ENCODE measurements around the gene ITGB6. TPM values are rescaled to one million over a fixed set of nuclear protein-coding genes. Genes with fewer than 3 reads are reported as not detected.

ITGB6 gene
- total and polyA plus RNA-seq, 7 experiments from 2014 or later, result not detected

- H3K27ac ChIP-seq (ENCODE audit: low read depth, low read length), result no peak overlapping the region
- H3K4me1 ChIP-seq (ENCODE audit: control insufficient read depth in 2 of 2, insufficient read depth in 2 of 2, low read length in 2 of 2), result no peaks in the 10 kb centered on the region
- no peaks in the 10 kb centered on the region for H3K9me3 ChIP-seq (ENCODE audit: control insufficient read depth in 2 of 3, low read length in 3 of 3)
- H3K27me3 ChIP-seq (ENCODE audit: control insufficient read depth in 2 of 2, insufficient read depth in 2 of 2, low read length in 2 of 2), result no peaks in the 10 kb centered on the region
- DNase-seq (no peak), ATAC-seq (no peak)
- H3K27ac Mint-ChIP-seq, result no peak overlapping the region
- ChIA-PET POLR2A (no interaction called here), CTCF (interaction anchor here (3.3 kb wide), 1 partner anchor 885 kb away, joined by 30 read pairs; no protein-coding TSS in a partner anchor)
- intact Hi-C loops (cut with micrococcal nuclease), result no loop called here
- no peaks in the 10 kb centered on the region for H3K4me1 Mint-ChIP-seq
- peaks cover 0 to 16% (median 4%) of the 10 kb centered on the region in 5 donors for H3K27me3 Mint-ChIP-seq
- no peak overlapping the region for H3K4me3 Mint-ChIP-seq
- no peaks in the 10 kb centered on the region for H3K36me3 Mint-ChIP-seq
- no peaks in the 10 kb centered on the region for H3K36me3 ChIP-seq (ENCODE audit: control insufficient read depth in 2 of 3, insufficient read depth in 3 of 3, low read length in 3 of 3)
- H3K4me3 ChIP-seq (ENCODE audit: low read length), result no peak overlapping the region
- H3K9me3 Mint-ChIP-seq, result no peaks in the 10 kb centered on the region
Measured at GRCh38 chr2:160108646-160109045, 91.4 kb downstream of the ITGB6 start.

GRCh38 chr2:160105366-160105765, 94.7 kb downstream of the ITGB6 start:
- Mint-ChIP-seq H3K4me1 (no peaks in the 10 kb centered on the region), H3K9me3 (no peaks in the 10 kb centered on the region), H3K27ac (no peak overlapping the region), H3K36me3 (no peaks in the 10 kb centered on the region), H3K27me3 (peaks cover 0 to 10% (median 8%) of the 10 kb centered on the region in 5 donors), H3K4me3 (no peak overlapping the region)
- intact Hi-C loops (cut with micrococcal nuclease), result no loop called here
- no peak for DNase-seq
- ATAC-seq, result no peak
- no peaks in the 10 kb centered on the region for H3K9me3 ChIP-seq (ENCODE audit: control insufficient read depth in 2 of 3, low read length in 3 of 3)
- ChIA-PET POLR2A (no interaction called here), CTCF (no interaction called here)
- no peaks in the 10 kb centered on the region for H3K4me1 ChIP-seq (ENCODE audit: control insufficient read depth in 2 of 2, insufficient read depth in 2 of 2, low read length in 2 of 2)
- no peaks in the 10 kb centered on the region for H3K36me3 ChIP-seq (ENCODE audit: control insufficient read depth in 2 of 3, insufficient read depth in 3 of 3, low read length in 3 of 3)
- no peak overlapping the region for H3K4me3 ChIP-seq (ENCODE audit: low read length)
- no peak overlapping the region for H3K27ac ChIP-seq (ENCODE audit: low read depth, low read length)
- H3K27me3 ChIP-seq (ENCODE audit: control insufficient read depth in 2 of 2, insufficient read depth in 2 of 2, low read length in 2 of 2), result no peaks in the 10 kb centered on the region

GRCh38 chr2:160104115-160104514, 96.0 kb downstream of the ITGB6 start:
- no peak for DNase-seq
- Histone ChIP-seq H3K9me3 (ENCODE audit: control insufficient read depth in 2 of 3, low read length in 3 of 3) (no peaks in the 10 kb centered on the region), H3K27ac (ENCODE audit: low read depth, low read length) (no peak overlapping the region), H3K36me3 (ENCODE audit: control insufficient read depth in 2 of 3, insufficient read depth in 3 of 3, low read length in 3 of 3) (no peaks in the 10 kb centered on the region), H3K4me1 (ENCODE audit: control insufficient read depth in 2 of 2, insufficient read depth in 2 of 2, low read length in 2 of 2) (no peaks in the 10 kb centered on the region), H3K27me3 (ENCODE audit: control insufficient read depth in 2 of 2, insufficient read depth in 2 of 2, low read length in 2 of 2) (no peaks in the 10 kb centered on the region), H3K4me3 (ENCODE audit: low read length) (no peak overlapping the region)
- ChIA-PET POLR2A (no interaction called here), CTCF (no interaction called here)
- Mint-ChIP-seq H3K36me3 (no peaks in the 10 kb centered on the region), H3K27ac (no peak overlapping the region), H3K27me3 (peaks cover 0 to 10% (median 8%) of the 10 kb centered on the region in 5 donors), H3K4me3 (no peak overlapping the region), H3K4me1 (no peaks in the 10 kb centered on the region), H3K9me3 (no peaks in the 10 kb centered on the region)
- no peak for ATAC-seq
- intact Hi-C loops (cut with micrococcal nuclease), result no loop called here

GRCh38 chr2:160097326-160097725, 102.7 kb downstream of the ITGB6 start:
- no peak for ATAC-seq
- H3K4me1 ChIP-seq (ENCODE audit: control insufficient read depth in 2 of 2, insufficient read depth in 2 of 2, low read length in 2 of 2), result no peaks in the 10 kb centered on the region
- no peak overlapping the region for H3K4me3 Mint-ChIP-seq

GRCh38 chr2:160096409-160096808, 103.7 kb downstream of the ITGB6 start:
- Histone ChIP-seq H3K27me3 (ENCODE audit: control insufficient read depth in 2 of 2, insufficient read depth in 2 of 2, low read length in 2 of 2) (no peaks in the 10 kb centered on the region), H3K27ac (ENCODE audit: low read depth, low read length) (no peak overlapping the region), H3K9me3 (ENCODE audit: control insufficient read depth in 2 of 3, low read length in 3 of 3) (peaks cover 0 to 4% (median 0%) of the 10 kb centered on the region in 3 experiments), H3K36me3 (ENCODE audit: control insufficient read depth in 2 of 3, insufficient read depth in 3 of 3, low read length in 3 of 3) (no peaks in the 10 kb centered on the region), H3K4me1 (ENCODE audit: control insufficient read depth in 2 of 2, insufficient read depth in 2 of 2, low read length in 2 of 2) (no peaks in the 10 kb centered on the region), H3K4me3 (ENCODE audit: low read length) (no peak overlapping the region)
- H3K36me3 Mint-ChIP-seq, result peaks cover 0 to 15% (median 0%) of the 10 kb centered on the region in 5 donors
- H3K4me1 Mint-ChIP-seq, result no peaks in the 10 kb centered on the region
- peaks cover 3 to 35% (median 11%) of the 10 kb centered on the region in 11 donors for H3K9me3 Mint-ChIP-seq
- CTCF ChIA-PET, result interaction anchor here (1.4 to 1.6 kb wide), 2 partner anchors 10 to 14 kb away, joined by 3 to 4 read pairs; no protein-coding TSS in a partner anchor
- H3K27me3 Mint-ChIP-seq, result peaks cover 0 to 19% (median 16%) of the 10 kb centered on the region in 5 donors
- intact Hi-C loops (cut with micrococcal nuclease), result no loop called here
- H3K4me3 Mint-ChIP-seq, result no peak overlapping the region
- DNase-seq (no peak), ATAC-seq (peak; percentile 63)
- H3K27ac Mint-ChIP-seq, result no peak overlapping the region
- POLR2A ChIA-PET, result no interaction called here

More at GRCh38 chr2:160097326-160097725, 102.7 kb downstream of the ITGB6 start:
- H3K36me3 ChIP-seq (ENCODE audit: control insufficient read depth in 2 of 3, insufficient read depth in 3 of 3, low read length in 3 of 3), result no peaks in the 10 kb centered on the region
- CTCF ChIA-PET, result interaction anchor here (1.4 kb wide), 1 partner anchor 10 kb away, joined by 4 read pairs; no protein-coding TSS in a partner anchor
- DNase-seq, result no peak
- intact Hi-C loops (cut with micrococcal nuclease), result no loop called here
- no peak overlapping the region for H3K4me3 ChIP-seq (ENCODE audit: low read length)
- H3K27ac ChIP-seq (ENCODE audit: low read depth, low read length), result no peak overlapping the region
- Mint-ChIP-seq H3K9me3 (peaks cover 0 to 26% (median 7%) of the 10 kb centered on the region in 11 donors), H3K27me3 (peaks cover 0 to 19% (median 11%) of the 10 kb centered on the region in 5 donors), H3K4me1 (no peaks in the 10 kb centered on the region), H3K36me3 (peaks cover 0 to 13% (median 0%) of the 10 kb centered on the region in 5 donors), H3K27ac (no peak overlapping the region)
- H3K9me3 ChIP-seq (ENCODE audit: control insufficient read depth in 2 of 3, low read length in 3 of 3), result peaks cover 0 to 4% (median 0%) of the 10 kb centered on the region in 3 experiments
- no peaks in the 10 kb centered on the region for H3K27me3 ChIP-seq (ENCODE audit: control insufficient read depth in 2 of 2, insufficient read depth in 2 of 2, low read length in 2 of 2)
- POLR2A ChIA-PET, result no interaction called here

- H3K4me1 Mint-ChIP-seq, result no peaks in the 10 kb centered on the region
- no peaks in the 10 kb centered on the region for H3K4me1 ChIP-seq (ENCODE audit: control insufficient read depth in 2 of 2, insufficient read depth in 2 of 2, low read length in 2 of 2)
- H3K9me3 ChIP-seq (ENCODE audit: control insufficient read depth in 2 of 3, low read length in 3 of 3), result peaks cover 6 to 25% (median 7%) of the 10 kb centered on the region in 3 experiments
- no peak overlapping the region for H3K4me3 ChIP-seq (ENCODE audit: low read length)
- ChIA-PET POLR2A (no interaction called here), CTCF (no interaction called here)
- intact Hi-C loops (cut with micrococcal nuclease), result no loop called here
- H3K36me3 ChIP-seq (ENCODE audit: control insufficient read depth in 2 of 3, insufficient read depth in 3 of 3, low read length in 3 of 3), result no peaks in the 10 kb centered on the region
- no peak for DNase-seq
- H3K4me3 Mint-ChIP-seq, result no peak overlapping the region
- no peak overlapping the region for H3K27ac ChIP-seq (ENCODE audit: low read depth, low read length)
- H3K36me3 Mint-ChIP-seq, result peaks cover 0 to 28% (median under 1%) of the 10 kb centered on the region in 5 donors
- no peak overlapping the region for H3K27ac Mint-ChIP-seq
- no peak for ATAC-seq
- H3K27me3 ChIP-seq (ENCODE audit: control insufficient read depth in 2 of 2, insufficient read depth in 2 of 2, low read length in 2 of 2), result no peaks in the 10 kb centered on the region
- H3K27me3 Mint-ChIP-seq, result peaks cover 0 to 21% (median 19%) of the 10 kb centered on the region in 5 donors
- peaks cover 13 to 74% (median 36%) of the 10 kb centered on the region in 11 donors for H3K9me3 Mint-ChIP-seq
Measured at GRCh38 chr2:160092445-160092844, 107.6 kb downstream of the ITGB6 start.

GRCh38 chr2:160091381-160091780, 108.7 kb downstream of the ITGB6 start:
- Mint-ChIP-seq H3K36me3 (peaks cover 0 to 32% (median 4%) of the 10 kb centered on the region in 5 donors), H3K4me1 (no peaks in the 10 kb centered on the region), H3K27ac (no peak overlapping the region), H3K4me3 (no peak overlapping the region), H3K9me3 (peaks cover 18 to 84% (median 44%) of the 10 kb centered on the region in 11 donors), H3K27me3 (peaks cover 0 to 21% (median 19%) of the 10 kb centered on the region in 5 donors)
- no peaks in the 10 kb centered on the region for H3K36me3 ChIP-seq (ENCODE audit: control insufficient read depth in 2 of 3, insufficient read depth in 3 of 3, low read length in 3 of 3)
- intact Hi-C loops (cut with micrococcal nuclease), result no loop called here
- DNase-seq, result no peak
- no peak overlapping the region for H3K4me3 ChIP-seq (ENCODE audit: low read length)
- ATAC-seq, result no peak
- ChIA-PET CTCF (no interaction called here), POLR2A (no interaction called here)
- H3K9me3 ChIP-seq (ENCODE audit: control insufficient read depth in 2 of 3, low read length in 3 of 3), result peaks cover 10 to 36% (median 12%) of the 10 kb centered on the region in 3 experiments
- no peaks in the 10 kb centered on the region for H3K27me3 ChIP-seq (ENCODE audit: control insufficient read depth in 2 of 2, insufficient read depth in 2 of 2, low read length in 2 of 2)
- H3K4me1 ChIP-seq (ENCODE audit: control insufficient read depth in 2 of 2, insufficient read depth in 2 of 2, low read length in 2 of 2), result no peaks in the 10 kb centered on the region
- no peak overlapping the region for H3K27ac ChIP-seq (ENCODE audit: low read depth, low read length)
